GM12878 (cell line): ENCODE results near the gene RPA3. TPM values are rescaled to one million over a fixed set of nuclear protein-coding genes. Genes with fewer than 3 reads are reported as not detected.

Source experiments
- ATAC-seq: fragments of 200-7000 bp; cut with Tn5 transposase; 3 replicates; pipeline ENCODE4 v1.9.1; 2020; ENCODE audit warnings: mild to moderate bottlenecking, moderate library complexity
- BruUV-seq: library from RNA; stranded (reverse); fragments of 400-500 nt; replicated peaks from 2 replicates; lab custom pipeline; 2021; lab: Mats Ljungman, UMichigan
- CTCF ChIA-PET: fragments of 300-600 bp; sonication (Branson Sonifier 250); formaldehyde crosslinking; extraction: SDS; loops from one replicate; lab custom pipeline; 2021; ENCODE audit warnings: inconsistent platforms; lab: Yijun Ruan, JAX
- POLR2A ChIA-PET: fragments of 350-600 bp; formaldehyde crosslinking; extraction: SDS; loops from one replicate; lab custom pipeline; 2021; ENCODE audit warnings: inconsistent platforms; lab: Charles Lee
- RAD21 ChIA-PET: fragments of 300-600 bp; sonication (Branson Sonifier 250); formaldehyde crosslinking; loops from one replicate; lab custom pipeline; 2023; ENCODE audit warnings: antibody characterized with exemption; ENCODE audit not compliant: unreplicated experiment; lab: Charles Lee
- SMC1A ChIA-PET: fragments of 300-600 bp; sonication (Branson Sonifier 250); formaldehyde crosslinking; loops from one replicate; lab custom pipeline; 2023; ENCODE audit not compliant: unreplicated experiment, uncharacterized antibody; lab: Charles Lee
- DNase-seq: peaks from one replicate; pipeline ENCODE4 v3.0.0-alpha.2; 2011; ENCODE audit warnings: low read depth, low spot score
- FAIRE-seq: peaks from 3 replicates; lab custom pipeline; 2011; peaks lifted over from hg19 to GRCh38; lab: Jason Lieb, UNC
- H2AFZ ChIP-seq: 2 replicates; pipeline ENCODE4 v1.6.0; 2011; ENCODE audit warnings: low read depth, low read length, control low read depth; ENCODE audit not compliant: control insufficient read depth
- H3K27ac ChIP-seq: 2 replicates; pipeline ENCODE4 v1.5.1; 2011; ENCODE audit warnings: control low read depth; ENCODE audit not compliant: control insufficient read depth, insufficient read depth
- H3K27me3 ChIP-seq, 2 experiments: replicated peaks in 1 of 2; 2 replicates each; pipeline versions ENCODE4 v1.6.0 to v1.6.1; 2011; ENCODE audit warnings: low read length in 1 of 2; ENCODE audit not compliant: control insufficient read depth in 2 of 2, insufficient read depth in 2 of 2
- H3K36me3 ChIP-seq, 2 experiments: 2 replicates each; pipeline ENCODE4 v1.5.1; 2011; ENCODE audit warnings: low read length in 1 of 2; ENCODE audit not compliant: control insufficient read depth in 2 of 2, insufficient read depth in 2 of 2
- H3K4me1 ChIP-seq: 2 replicates; pipeline ENCODE4 v1.6.1; 2011; ENCODE audit warnings: mild to moderate bottlenecking, low read length, moderate library complexity, mixed read lengths; ENCODE audit not compliant: control insufficient read depth, insufficient read depth
- H3K4me2 ChIP-seq: 2 replicates; pipeline ENCODE4 v1.6.0; 2011; ENCODE audit warnings: control low read depth; ENCODE audit not compliant: control insufficient read depth, insufficient read depth
- H3K4me3 ChIP-seq: fragments of 200-600 bp; sonication (generic); 2 replicates; pipeline ENCODE4 v1.5.1; 2016
- H3K79me2 ChIP-seq: 2 replicates; pipeline ENCODE4 v1.6.0; 2011; ENCODE audit warnings: low read length; ENCODE audit not compliant: control insufficient read depth, insufficient read depth
- H3K9ac ChIP-seq: 2 replicates; pipeline ENCODE4 v1.8.0; 2011; ENCODE audit warnings: low read length, control low read depth, mixed read lengths; ENCODE audit not compliant: control insufficient read depth, insufficient read depth
- H3K9me3 ChIP-seq: replicated peaks from 3 replicates; pipeline ENCODE4 v1.5.1; 2011; ENCODE audit warnings: mild to moderate bottlenecking, low read length; ENCODE audit not compliant: control insufficient read depth, insufficient read depth
- H4K20me1 ChIP-seq: 2 replicates; pipeline ENCODE4 v1.6.0; 2011; ENCODE audit not compliant: control insufficient read depth, insufficient read depth
- CBX5 ChIP-seq: sonication (generic); IDR thresholded peaks from 2 replicates; pipeline ENCODE4 v1.6.1; 2016; ENCODE audit warnings: low read depth, moderate library complexity, mild to moderate bottlenecking, inconsistent platforms
- EGR1 ChIP-seq, 2 experiments: IDR thresholded peaks; 1 replicate in 1 of 2; 2 replicates in 1 of 2; pipeline ENCODE4 v1.6.1; 2011 to 2012; ENCODE audit warnings: low read depth in 2 of 2, low read length in 2 of 2, borderline replicate concordance in 1 of 2, mild to moderate bottlenecking in 1 of 2, moderate library complexity in 1 of 2
- HDAC6 ChIP-seq: fragments of 200-600 bp; sonication (generic); IDR thresholded peaks from one replicate; pipeline ENCODE4 v1.8.0; 2017; ENCODE audit warnings: antibody characterized with exemption; ENCODE audit not compliant: unreplicated experiment
- MYC ChIP-seq: IDR thresholded peaks from 2 replicates; pipeline ENCODE4 v1.6.1; 2011; ENCODE audit warnings: mild to moderate bottlenecking, low read length, moderate library complexity, inconsistent platforms; ENCODE audit not compliant: insufficient read depth, insufficient replicate concordance, insufficient read length, severe bottlenecking
- PAX5 ChIP-seq: IDR thresholded peaks from 2 replicates; pipeline ENCODE4 v1.6.1; 2011; ENCODE audit warnings: low read depth, low read length, borderline replicate concordance
- POLR2AphosphoS2 ChIP-seq: IDR thresholded peaks from 2 replicates; pipeline ENCODE4 v1.6.1; 2011; ENCODE audit warnings: low read depth, mild to moderate bottlenecking, low read length, improper control_type of control experiment, moderate library complexity
- WGBS: methylation state at CpG from one replicate; pipeline ENCODE4 v1.1.6; 2016; ENCODE audit warnings: low lambda C conversion rate; ENCODE audit not compliant: insufficient replicate concordance, insufficient coverage; ENCODE audit errors: missing lambda C conversion rate; 5-methylcytosine and 5-hydroxymethylcytosine counted together
- in situ Hi-C: fragments of 300-500 bp; cut with MboI; formaldehyde crosslinking; loops from 9 replicates; pipeline ENCODE4 v1.14.3; 2018; ENCODE audit warnings: mixed read lengths
- intact Hi-C: fragments of 100-400 bp; cut with micrococcal nuclease; formaldehyde crosslinking; loops from one replicate; pipeline ENCODE4 v1.14.2; 2022; ENCODE audit not compliant: unreplicated experiment
- polyA plus RNA-seq, 11 experiments: library from polyadenylated mRNA; depleted of rRNA in 4 of 11; unstranded in 6 of 11; stranded (reverse) in 5 of 11; fragments of >200 nt; fragmentation: Nextera tagmentation in 4 of 11; fragmentation: Illumina TruSeq in 1 of 11; extraction: Ambion mirVana in 4 of 11; extraction: Trizol in 1 of 11; gene quantifications; 1 replicate in 1 of 11; 2 replicates in 10 of 11; pipeline versions ENCODE4 v1.2.1 to v1.2.3, GENCODE V29; 2011 to 2016; ENCODE audit warnings: inconsistent platforms in 2 of 11, missing spikeins in 2 of 11, low read depth in 1 of 11
- total RNA-seq, 4 experiments: library from RNA; depleted of rRNA in 3 of 4; stranded (reverse); fragments of >200 nt in 3 of 4; fragmentation: Illumina TruSeq in 1 of 4; extraction: Trizol in 1 of 4; gene quantifications; 2 replicates each; pipeline versions ENCODE4 v1.2.1 to v1.2.3, GENCODE V29; 2013 to 2021
- TF ChIP-seq, protein P1 (sequence below): fragments of 450-650 bp; IDR thresholded peaks from 2 replicates; pipeline ENCODE4 v1.6.1; 2018; ENCODE audit warnings: mild to moderate bottlenecking, low read depth, moderate library complexity; ENCODE audit not compliant: partially characterized antibody
- TF ChIP-seq, protein P2 (sequence below): fragments of 450-650 bp; IDR thresholded peaks from 2 replicates; pipeline ENCODE4 v1.6.1; 2017; ENCODE audit warnings: borderline replicate concordance

Gene RPA3
- total and polyA plus RNA-seq, 10 of the 15 experiments (the other 5 are each of a cell fraction or from before 2014, with no cell fraction given), result 60.2 to 343 (median 112) TPM

DNA sequence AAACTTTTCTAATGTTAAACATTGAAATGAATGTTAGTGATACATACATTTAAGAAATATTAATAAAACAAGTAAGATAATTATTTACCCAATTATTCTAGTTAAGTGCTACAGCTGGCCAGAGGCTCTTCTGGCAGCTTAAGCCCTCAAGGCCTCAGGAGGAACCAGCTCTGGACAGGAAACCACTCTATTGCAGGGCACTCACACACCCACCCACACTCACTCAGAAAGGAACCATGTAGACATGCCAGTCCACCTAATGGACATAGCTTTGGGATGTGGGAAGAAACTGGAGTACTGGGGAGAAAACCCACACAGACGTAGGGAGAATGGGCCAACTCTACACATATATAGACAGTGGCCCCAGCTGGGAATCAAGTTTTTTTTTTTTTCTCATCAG is 49.7 kb downstream of the RPA3 start:
- ATAC-seq (no peak), DNase-seq (no peak), FAIRE-seq (no peak)
- Histone ChIP-seq H3K79me2 (no peaks in the 10 kb centered on the region), H3K27ac (no peak overlapping the region), H4K20me1 (no peaks in the 10 kb centered on the region), H3K4me1 (no peaks in the 10 kb centered on the region), H3K9ac (no peak overlapping the region), H3K27me3 (no peaks in the 10 kb centered on the region), H2AFZ (no peak overlapping the region), H3K36me3 (no peaks in the 10 kb centered on the region), H3K4me2 (no peak overlapping the region), H3K9me3 (peaks cover 10% of the 10 kb centered on the region), H3K4me3 (no peak overlapping the region)
- WGBS, result 92% methylated on average over 1 of the region's 1 CpG
- RAD21 ChIA-PET, result no interaction called here
- POLR2A ChIA-PET, result no interaction called here
- intact Hi-C loops (no loop called here), in situ Hi-C loops (no loop called here)
- SMC1A ChIA-PET, result interaction anchor here (0.7 to 1.5 kb wide), 2 partner anchors 13 to 329 kb away, joined by 3 to 4 read pairs; no protein-coding TSS in a partner anchor
- TF ChIP-seq MYC (no peak), HDAC6 (no peak), EGR1 (IDR thresholded peaks at IDR 0.05; ENCODE audit: borderline replicate concordance in 1 of 2, low read depth in 2 of 2, low read length in 2 of 2) (no peak), CBX5 (no peak), PAX5 (no peak), POLR2AphosphoS2 (no peak)
- TF ChIP-seq, protein P1, sequence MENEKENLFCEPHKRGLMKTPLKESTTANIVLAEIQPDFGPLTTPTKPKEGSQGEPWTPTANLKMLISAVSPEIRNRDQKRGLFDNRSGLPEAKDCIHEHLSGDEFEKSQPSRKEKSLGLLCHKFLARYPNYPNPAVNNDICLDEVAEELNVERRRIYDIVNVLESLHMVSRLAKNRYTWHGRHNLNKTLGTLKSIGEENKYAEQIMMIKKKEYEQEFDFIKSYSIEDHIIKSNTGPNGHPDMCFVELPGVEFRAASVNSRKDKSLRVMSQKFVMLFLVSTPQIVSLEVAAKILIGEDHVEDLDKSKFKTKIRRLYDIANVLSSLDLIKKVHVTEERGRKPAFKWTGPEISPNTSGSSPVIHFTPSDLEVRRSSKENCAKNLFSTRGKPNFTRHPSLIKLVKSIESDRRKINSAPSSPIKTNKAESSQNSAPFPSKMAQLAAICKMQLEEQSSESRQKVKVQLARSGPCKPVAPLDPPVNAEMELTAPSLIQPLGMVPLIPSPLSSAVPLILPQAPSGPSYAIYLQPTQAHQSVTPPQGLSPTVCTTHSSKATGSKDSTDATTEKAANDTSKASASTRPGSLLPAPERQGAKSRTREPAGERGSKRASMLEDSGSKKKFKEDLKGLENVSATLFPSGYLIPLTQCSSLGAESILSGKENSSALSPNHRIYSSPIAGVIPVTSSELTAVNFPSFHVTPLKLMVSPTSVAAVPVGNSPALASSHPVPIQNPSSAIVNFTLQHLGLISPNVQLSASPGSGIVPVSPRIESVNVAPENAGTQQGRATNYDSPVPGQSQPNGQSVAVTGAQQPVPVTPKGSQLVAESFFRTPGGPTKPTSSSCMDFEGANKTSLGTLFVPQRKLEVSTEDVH, result no peak
- TF ChIP-seq, protein P2, sequence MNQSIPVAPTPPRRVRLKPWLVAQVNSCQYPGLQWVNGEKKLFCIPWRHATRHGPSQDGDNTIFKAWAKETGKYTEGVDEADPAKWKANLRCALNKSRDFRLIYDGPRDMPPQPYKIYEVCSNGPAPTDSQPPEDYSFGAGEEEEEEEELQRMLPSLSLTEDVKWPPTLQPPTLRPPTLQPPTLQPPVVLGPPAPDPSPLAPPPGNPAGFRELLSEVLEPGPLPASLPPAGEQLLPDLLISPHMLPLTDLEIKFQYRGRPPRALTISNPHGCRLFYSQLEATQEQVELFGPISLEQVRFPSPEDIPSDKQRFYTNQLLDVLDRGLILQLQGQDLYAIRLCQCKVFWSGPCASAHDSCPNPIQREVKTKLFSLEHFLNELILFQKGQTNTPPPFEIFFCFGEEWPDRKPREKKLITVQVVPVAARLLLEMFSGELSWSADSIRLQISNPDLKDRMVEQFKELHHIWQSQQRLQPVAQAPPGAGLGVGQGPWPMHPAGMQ, result no peak
- CTCF ChIA-PET, result interaction anchor here (1.1 to 1.8 kb wide), 2 partner anchors 12 to 22 kb away, joined by 3 to 5 read pairs; no protein-coding TSS in a partner anchor
- no TSS peak for BruUV-seq
